ENCODE data around the gene TES.

TES gene, protein sequence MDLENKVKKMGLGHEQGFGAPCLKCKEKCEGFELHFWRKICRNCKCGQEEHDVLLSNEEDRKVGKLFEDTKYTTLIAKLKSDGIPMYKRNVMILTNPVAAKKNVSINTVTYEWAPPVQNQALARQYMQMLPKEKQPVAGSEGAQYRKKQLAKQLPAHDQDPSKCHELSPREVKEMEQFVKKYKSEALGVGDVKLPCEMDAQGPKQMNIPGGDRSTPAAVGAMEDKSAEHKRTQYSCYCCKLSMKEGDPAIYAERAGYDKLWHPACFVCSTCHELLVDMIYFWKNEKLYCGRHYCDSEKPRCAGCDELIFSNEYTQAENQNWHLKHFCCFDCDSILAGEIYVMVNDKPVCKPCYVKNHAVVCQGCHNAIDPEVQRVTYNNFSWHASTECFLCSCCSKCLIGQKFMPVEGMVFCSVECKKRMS

GRCh38 chr7:116210345-116211005 is at the start of gene TES:
Gene TES (plus strand): TSS chr7:116210539. CDS start chr7:116210708, 169 bp downstream.
- in situ Hi-C loops (cut with HindIII; ENCODE audit: low pct_unique_long_range_greater_than_20kb, low sequenced_read_pairs), result no loop called here
- no peak for DNase-seq (ENCODE audit: low read depth in 1 of 2, low spot score in 1 of 2)
- TF ChIP-seq JUND (IDR thresholded peaks at IDR 0.05; ENCODE audit: low read depth), result no peak

- in situ Hi-C loops (cut with HindIII; ENCODE audit: low pct_unique_long_range_greater_than_20kb, low sequenced_read_pairs), result no loop called here
- peak in 1 of 2 experiments; percentile 62 for DNase-seq (ENCODE audit: low read depth in 1 of 2, low spot score in 1 of 2)
- no peak for TF ChIP-seq JUND (IDR thresholded peaks at IDR 0.05; ENCODE audit: low read depth)
Observed at GRCh38 chr7:116161728-116162127, 48.6 kb upstream of the TES start.

DNA sequence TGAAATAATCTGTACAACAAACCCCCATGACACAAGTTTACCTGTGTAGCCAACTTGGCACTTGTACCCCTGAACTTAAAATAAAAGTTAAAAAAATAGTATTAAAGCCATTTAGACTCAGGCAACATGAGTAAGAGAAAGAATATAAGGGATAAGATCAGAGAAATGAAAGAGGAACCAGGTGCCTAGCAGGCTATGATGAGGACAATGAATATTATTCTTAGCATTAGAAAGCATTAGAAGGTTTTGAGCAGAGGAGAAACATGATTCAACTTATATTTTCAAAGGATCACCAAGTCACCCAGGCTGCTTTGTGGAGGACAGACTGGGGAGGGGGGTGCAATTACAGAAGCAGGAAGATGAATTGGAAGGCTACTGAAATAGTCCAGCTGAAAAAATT is 48.1 kb upstream of the TES start:
- in situ Hi-C loops (cut with HindIII; ENCODE audit: low pct_unique_long_range_greater_than_20kb, low sequenced_read_pairs), result no loop called here
- TF ChIP-seq JUND (IDR thresholded peaks at IDR 0.05; ENCODE audit: low read depth), result no peak
- DNase-seq (ENCODE audit: low read depth in 1 of 2, low spot score in 1 of 2), result no peak

- no peak for DNase-seq (ENCODE audit: low read depth in 1 of 2, low spot score in 1 of 2)
- no peak for TF ChIP-seq JUND (IDR thresholded peaks at IDR 0.05; ENCODE audit: low read depth)
- in situ Hi-C loops (cut with HindIII; ENCODE audit: low pct_unique_long_range_greater_than_20kb, low sequenced_read_pairs), result no loop called here
Observed at GRCh38 chr7:116162992-116163391, 47.3 kb upstream of the TES start.

GRCh38 chr7:116164552-116165306 is 45.6 kb upstream of the TES start:
- no peak for TF ChIP-seq JUND (IDR thresholded peaks at IDR 0.05; ENCODE audit: low read depth)
- no peak for DNase-seq (ENCODE audit: low read depth in 1 of 2, low spot score in 1 of 2)
- in situ Hi-C loops (cut with HindIII; ENCODE audit: low pct_unique_long_range_greater_than_20kb, low sequenced_read_pairs), result no loop called here

DNA sequence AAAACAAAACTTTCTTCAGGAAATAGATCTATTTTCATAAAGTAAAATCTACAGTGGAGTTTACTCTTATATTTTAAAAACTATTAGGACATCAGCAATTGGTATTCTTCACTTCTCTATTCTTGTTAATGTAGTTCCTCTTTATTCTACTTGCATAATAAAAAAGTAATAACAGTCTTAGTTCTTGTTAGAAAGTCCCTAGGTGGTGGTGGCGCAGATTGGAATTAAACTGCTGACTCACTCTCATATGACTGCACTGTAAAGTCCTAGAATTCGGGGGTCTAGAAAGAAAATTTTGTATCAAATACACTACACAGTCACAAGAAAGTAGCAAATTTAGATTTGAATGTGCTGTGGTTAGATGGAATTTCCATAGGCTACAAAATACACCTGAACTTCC is 44.6 kb upstream of the TES start:
- in situ Hi-C loops (cut with HindIII; ENCODE audit: low pct_unique_long_range_greater_than_20kb, low sequenced_read_pairs), result no loop called here

GRCh38 chr7:116166156-116166555 is 44.2 kb upstream of the TES start:
- DNase-seq (ENCODE audit: low read depth in 1 of 2, low spot score in 1 of 2), result no peak

More for the DNA sequence above, 44.6 kb upstream of the TES start:
- DNase-seq (ENCODE audit: low read depth in 1 of 2, low spot score in 1 of 2), result no peak
- no peak for TF ChIP-seq JUND (IDR thresholded peaks at IDR 0.05; ENCODE audit: low read depth)

GRCh38 chr7:116167177-116167576 is 43.2 kb upstream of the TES start:
- in situ Hi-C loops (cut with HindIII; ENCODE audit: low pct_unique_long_range_greater_than_20kb, low sequenced_read_pairs), result no loop called here
- no peak for TF ChIP-seq JUND (IDR thresholded peaks at IDR 0.05; ENCODE audit: low read depth)
- DNase-seq (ENCODE audit: low read depth in 1 of 2, low spot score in 1 of 2), result no peak

More at GRCh38 chr7:116166156-116166555, 44.2 kb upstream of the TES start:
- no peak for TF ChIP-seq JUND (IDR thresholded peaks at IDR 0.05; ENCODE audit: low read depth)
- in situ Hi-C loops (cut with HindIII; ENCODE audit: low pct_unique_long_range_greater_than_20kb, low sequenced_read_pairs), result no loop called here

GRCh38 chr7:116169060-116169459 is 41.3 kb upstream of the TES start:
- in situ Hi-C loops (cut with HindIII; ENCODE audit: low pct_unique_long_range_greater_than_20kb, low sequenced_read_pairs), result no loop called here
- TF ChIP-seq JUND (IDR thresholded peaks at IDR 0.05; ENCODE audit: low read depth), result no peak
- peak in 1 of 2 experiments; percentile 35 for DNase-seq (ENCODE audit: low read depth in 1 of 2, low spot score in 1 of 2)

GRCh38 chr7:116170180-116170579 is 40.2 kb upstream of the TES start:
- in situ Hi-C loops (cut with HindIII; ENCODE audit: low pct_unique_long_range_greater_than_20kb, low sequenced_read_pairs), result no loop called here
- no peak for TF ChIP-seq JUND (IDR thresholded peaks at IDR 0.05; ENCODE audit: low read depth)
- DNase-seq (ENCODE audit: low read depth in 1 of 2, low spot score in 1 of 2), result no peak

DNA sequence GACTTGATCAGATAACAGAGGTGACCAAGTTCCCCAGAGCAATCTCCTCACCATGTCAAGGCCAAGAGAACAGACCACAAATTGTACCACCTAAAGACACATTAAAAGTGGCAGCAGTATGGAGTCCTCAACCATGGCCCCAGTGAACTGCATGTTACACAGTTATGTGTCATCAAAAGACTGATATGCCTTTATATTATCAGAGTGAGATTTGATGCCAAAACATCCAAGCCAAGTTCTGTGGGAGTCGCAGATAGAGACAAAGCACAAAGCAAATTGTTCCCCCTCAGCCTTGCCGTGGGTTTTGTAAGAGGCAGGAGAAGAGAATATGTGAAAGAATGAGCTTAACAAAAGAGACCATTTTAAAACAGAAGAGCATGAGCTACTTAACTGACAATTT is 39.2 kb upstream of the TES start:
- in situ Hi-C loops (cut with HindIII; ENCODE audit: low pct_unique_long_range_greater_than_20kb, low sequenced_read_pairs), result no loop called here
- no peak for DNase-seq (ENCODE audit: low read depth in 1 of 2, low spot score in 1 of 2)
- no peak for TF ChIP-seq JUND (IDR thresholded peaks at IDR 0.05; ENCODE audit: low read depth)

GRCh38 chr7:116172353-116172752 is 38.0 kb upstream of the TES start:
- DNase-seq (ENCODE audit: low read depth in 1 of 2, low spot score in 1 of 2), result no peak
- in situ Hi-C loops (cut with HindIII; ENCODE audit: low pct_unique_long_range_greater_than_20kb, low sequenced_read_pairs), result no loop called here
- no peak for TF ChIP-seq JUND (IDR thresholded peaks at IDR 0.05; ENCODE audit: low read depth)

Data from T47D (cell line).